ENCODE results near the gene TTLL5. TPM values are rescaled to one million over a fixed set of nuclear protein-coding genes. Genes with fewer than 3 reads are reported as not detected.
A peak's percentile ranks its signal among the peaks of the same experiment; 100 is the strongest.
"Not testable (repeated sequence)": the region's sequence is repeated elsewhere in the genome, so short reads cannot be mapped to it uniquely, and the experiment has no call there.

The TTLL5 gene
- total RNA-seq, 1 donor from 2014 or later: 12.2 TPM

DNA sequence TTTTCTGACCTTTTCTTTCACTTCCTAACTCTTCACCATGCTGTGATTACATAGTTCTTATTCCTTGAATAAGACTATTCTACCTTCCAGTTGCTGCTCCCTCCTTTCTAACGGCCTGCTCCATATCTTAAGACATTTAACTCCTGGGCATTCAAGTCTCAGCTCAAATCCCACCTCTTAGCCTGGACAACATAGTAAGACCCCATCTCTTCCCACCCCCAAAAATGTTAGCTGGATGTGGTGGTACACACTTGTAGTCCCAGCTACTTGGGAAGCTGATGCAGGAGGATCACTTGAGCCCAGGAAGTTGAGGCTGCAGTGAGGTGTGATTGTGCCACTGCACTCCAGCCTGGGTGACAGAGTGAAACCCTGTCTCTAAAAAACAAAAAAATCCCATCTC, 11.3 kb upstream of the TTLL5 start:
- DNase-seq (ENCODE audit: low read depth): no peak

DNA sequence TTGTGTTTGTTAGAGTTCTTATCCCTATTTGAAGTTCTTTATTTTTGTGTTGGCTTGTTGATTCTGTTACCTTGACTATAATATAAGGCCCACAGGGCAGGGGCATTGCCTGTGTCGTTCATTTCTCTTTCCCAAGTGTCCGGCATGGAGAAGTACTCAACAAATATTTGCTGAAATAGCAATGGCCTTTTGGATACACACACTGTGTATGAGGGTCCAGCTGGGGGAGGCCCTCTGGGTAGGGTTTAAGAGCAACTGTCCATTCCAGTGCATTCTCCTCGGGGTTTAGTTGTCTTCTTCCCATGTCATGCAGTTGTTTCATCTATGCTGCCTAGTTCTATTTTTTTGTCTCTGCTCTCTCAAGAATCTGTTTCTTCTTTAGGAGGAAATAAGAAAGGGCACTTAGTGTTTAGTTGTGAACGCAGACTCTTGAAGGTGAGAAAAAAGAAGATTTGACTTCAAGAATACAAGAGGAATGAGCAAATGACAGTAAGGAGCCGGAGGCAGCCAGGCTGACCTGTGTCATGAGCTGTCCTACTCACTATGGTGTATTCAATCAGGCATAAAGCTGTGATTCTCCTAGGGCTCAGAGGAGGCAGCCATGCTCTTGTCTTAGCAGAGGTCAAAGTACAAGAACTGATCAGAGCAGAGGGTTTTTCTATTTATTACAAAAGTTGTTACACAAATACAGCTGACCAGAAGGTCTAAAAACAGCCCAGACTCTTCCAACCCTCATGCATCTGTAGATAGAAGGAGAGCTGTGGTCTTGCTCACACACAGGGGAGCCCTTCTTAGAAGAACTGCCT, 10.6 kb upstream of the TTLL5 start:
- DNase-seq (ENCODE audit: low read depth): peak; percentile 23

- DNase-seq (ENCODE audit: low read depth): no peak
Observed at GRCh38 chr14:75653563-75653962, 7.5 kb upstream of the TTLL5 start.

DNA sequence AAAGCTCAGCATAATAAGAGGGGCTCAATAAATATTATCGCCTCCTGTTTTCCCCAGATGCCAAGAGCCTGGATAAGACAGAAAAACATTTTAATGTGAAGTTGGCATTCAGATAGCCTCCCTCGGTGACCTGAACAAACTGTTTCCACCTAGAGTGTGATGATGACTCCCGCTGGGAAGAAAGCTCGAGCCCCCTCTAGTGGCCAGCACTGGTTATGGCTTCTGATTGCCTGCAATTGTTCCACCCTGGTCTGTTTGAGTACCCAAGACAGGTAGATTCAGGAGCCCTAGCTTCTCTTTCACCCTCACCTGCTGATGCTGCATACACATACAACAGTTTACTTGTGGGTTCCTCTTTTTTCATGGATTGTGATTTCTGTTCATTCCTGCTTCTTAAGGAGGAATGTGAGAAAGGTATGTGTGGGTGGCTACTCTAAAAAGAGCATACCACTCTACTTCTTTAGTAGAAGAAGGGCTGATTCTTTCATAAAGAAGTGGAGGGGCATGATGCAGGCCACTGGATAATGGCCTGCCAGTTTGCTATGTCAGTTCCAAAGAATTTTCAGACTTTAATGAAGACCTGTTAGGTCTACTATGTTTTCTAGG, 6.8 kb upstream of the TTLL5 start:
- peak; percentile 80 for DNase-seq (ENCODE audit: low read depth)

DNA sequence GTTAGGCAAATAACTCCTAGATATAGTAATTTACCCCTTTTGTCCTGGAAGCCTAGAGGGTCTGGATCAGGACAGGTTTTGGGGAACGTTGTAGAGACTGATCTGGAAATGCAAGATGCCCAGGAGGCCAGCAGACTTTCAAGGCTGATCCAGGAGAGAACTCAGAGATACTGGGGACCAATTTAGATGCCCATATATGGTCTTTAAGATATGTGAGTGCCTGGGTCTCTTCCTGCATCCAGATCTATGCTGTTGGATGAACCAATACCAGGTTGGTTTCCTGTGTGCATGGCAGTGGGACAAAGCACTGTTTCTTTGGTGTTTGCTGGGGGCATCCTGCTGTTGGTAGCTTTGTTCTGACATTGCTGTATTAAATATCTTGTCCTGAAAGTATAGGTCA, 5.8 kb upstream of the TTLL5 start:
- DNase-seq (ENCODE audit: low read depth): no peak

DNA sequence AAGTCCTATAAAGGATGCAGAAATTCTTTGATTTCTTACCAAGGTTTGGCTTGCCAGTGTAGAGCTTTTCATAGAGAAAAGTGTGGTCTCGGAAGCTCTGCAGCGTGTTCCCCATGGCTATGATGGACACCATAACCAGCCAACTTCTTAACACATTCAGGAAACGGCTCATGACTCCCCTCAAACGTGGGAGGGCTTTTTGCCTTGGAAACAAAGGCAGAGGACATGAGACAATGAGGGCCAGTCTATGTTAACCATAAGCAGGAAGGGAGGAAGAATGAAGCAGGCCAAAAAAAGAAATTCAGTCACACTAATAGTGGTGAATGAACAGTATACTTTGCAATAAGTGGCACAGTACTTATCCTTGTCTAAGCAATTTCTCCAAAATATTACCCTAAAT, 3.7 kb upstream of the TTLL5 start:
- no peak for DNase-seq (ENCODE audit: low read depth)

- no peak for DNase-seq (ENCODE audit: low read depth)
Observed at GRCh38 chr14:75658957-75659356, 2.1 kb upstream of the TTLL5 start.

DNA sequence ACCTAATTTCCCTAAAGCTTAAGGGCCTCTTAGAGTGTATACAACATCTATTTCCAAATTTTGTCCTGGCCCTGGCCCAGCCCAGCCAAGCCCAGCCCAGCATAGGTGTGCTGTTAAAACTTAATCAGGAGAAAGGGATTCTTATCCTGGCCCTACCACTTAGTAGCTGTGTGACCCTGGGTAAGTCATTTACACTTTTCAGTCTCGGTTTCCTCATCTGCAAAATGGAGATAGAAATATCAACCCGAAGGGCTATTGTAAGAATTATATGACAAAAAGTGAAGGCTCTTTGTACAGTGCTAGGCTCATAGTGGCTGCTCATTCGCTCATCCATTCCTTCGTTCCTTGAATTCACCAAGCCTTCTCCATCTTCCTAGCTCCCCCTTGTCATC, 812 bp upstream of the TTLL5 start:
- DNase-seq (ENCODE audit: low read depth): no peak

- DNase-seq (ENCODE audit: low read depth): no peak
Observed at GRCh38 chr14:75661499-75661814, 411 bp downstream of the TTLL5 start.

DNA sequence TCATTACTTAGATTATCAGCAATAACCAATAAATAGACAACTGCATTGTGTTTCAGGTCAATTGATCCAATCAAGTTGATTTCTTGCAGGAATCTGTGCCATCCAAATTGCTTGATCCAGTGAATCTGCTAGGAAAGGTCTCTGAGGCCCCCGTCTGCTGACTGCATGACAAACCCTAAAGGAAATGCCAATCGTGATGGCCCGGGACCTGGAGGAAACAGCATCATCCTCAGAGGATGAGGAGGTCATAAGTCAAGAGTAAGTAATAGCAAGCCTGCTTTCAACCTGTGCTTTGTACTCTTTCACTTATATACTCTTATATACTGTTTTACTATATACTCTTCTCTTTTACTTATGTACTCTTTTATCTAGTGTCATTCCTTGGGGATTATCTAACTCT, 1.9 kb downstream of the TTLL5 start:
- no peak for DNase-seq (ENCODE audit: low read depth)

DNA sequence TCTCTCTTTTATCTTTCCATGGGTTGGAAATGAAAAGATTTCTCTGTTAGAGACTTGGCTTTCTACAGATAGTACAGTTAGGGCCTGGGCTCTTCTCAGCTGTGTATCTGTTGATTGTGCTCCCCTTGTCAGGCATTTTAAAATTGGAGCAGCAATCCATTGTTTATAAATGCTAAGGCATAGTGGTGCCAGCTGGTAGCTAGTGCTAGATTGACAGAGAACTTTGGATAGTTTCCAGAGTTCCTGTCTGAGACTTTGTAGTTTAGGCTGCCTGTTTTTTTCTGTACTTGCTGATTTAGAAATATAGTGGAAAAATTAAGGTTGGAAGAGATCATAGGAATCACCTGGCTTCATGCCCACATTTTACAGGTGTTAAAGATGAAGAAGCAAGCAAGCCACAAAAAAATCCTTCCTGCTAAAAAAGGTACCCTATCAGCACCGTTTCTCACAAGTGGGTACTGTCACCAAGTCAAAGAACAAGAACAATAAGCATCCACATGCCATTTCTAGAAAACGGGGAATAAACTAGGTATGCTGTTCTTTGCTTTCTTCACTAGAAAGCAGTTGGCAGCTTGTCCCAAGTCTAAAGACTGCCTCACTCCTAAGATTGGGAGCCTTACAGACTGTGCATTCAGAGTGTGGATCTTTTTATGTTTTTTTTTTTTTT, 6.2 kb downstream of the TTLL5 start:
- DNase-seq (ENCODE audit: low read depth): peak; percentile 63

- DNase-seq (ENCODE audit: low read depth): no peak
Observed at GRCh38 chr14:75672605-75673192, 11.7 kb downstream of the TTLL5 start.

GRCh38 chr14:75673345-75674035, 12.4 kb downstream of the TTLL5 start:
- no peak for DNase-seq (ENCODE audit: low read depth)

GRCh38 chr14:75675265-75675960, 14.4 kb downstream of the TTLL5 start:
- no peak for DNase-seq (ENCODE audit: low read depth)

- no peak for DNase-seq (ENCODE audit: low read depth)
Observed at GRCh38 chr14:75685910-75686309, 24.9 kb downstream of the TTLL5 start.

DNA sequence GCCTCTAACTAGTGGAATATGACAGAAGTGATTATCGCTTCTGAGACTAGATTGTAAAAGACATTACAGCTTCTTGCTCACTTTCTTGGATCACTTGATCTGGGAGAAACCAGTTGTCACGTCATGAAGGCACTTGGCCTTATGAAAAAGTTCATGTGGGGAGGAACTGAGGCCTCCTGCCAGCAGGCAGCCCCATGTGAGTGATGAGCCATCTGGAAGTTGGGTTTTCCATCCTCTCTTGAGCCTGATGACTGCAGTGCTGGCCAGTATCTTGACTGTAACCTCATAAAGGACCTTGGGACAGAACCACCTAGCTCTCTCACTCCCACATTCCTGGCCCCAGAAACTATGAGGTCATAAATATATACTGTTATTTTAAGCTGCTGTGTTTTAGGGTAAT, 28.0 kb downstream of the TTLL5 start:
- DNase-seq (ENCODE audit: low read depth): peak; percentile 34

GRCh38 chr14:75690010-75690409, 29.0 kb downstream of the TTLL5 start:
- no peak for DNase-seq (ENCODE audit: low read depth)

GRCh38 chr14:75695025-75695424, 34.0 kb downstream of the TTLL5 start:
- not testable (repeated sequence) for DNase-seq (ENCODE audit: low read depth)

DNA sequence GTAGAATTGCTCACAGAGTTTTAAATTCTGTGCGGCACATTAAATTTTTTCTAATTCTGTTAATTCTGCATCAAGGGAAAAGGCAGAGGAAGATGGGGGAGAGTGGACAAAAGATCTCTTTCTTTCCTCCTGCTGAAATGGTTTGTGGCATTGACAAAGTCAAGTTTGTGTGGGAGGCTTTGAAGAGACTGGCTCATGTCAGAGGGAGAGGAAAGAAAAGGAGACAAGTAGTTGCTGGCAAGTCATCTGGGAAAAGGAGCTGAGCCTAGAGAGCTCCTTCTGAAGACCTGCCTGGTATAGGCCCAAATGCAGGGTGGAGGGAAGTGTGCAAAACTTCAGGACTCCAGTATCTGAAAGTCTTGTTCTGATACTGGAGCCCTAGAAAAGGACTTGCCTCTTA, 36.3 kb downstream of the TTLL5 start:
- DNase-seq (ENCODE audit: low read depth): no peak

DNA sequence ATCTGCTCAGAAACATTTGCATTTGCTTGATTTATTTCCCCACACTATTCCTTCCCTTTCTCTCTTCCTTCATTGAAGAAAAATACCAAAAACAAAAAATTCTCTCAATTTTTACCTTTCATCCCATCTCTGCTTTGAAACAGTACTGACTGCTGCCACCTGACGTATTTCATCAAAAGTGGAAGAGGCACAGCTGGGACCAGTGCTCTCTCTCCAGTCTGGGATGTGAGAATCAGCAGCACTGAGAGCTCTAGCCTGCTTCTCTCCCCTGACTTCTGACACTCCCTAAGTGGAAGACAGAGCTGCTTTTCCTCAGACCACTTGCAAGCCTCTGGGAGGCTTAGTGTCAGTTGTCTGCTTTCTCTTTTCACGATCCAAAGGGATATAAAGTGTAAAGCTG, 36.9 kb downstream of the TTLL5 start:
- DNase-seq (ENCODE audit: low read depth): peak; percentile 46

GRCh38 chr14:75699331-75699730, 38.3 kb downstream of the TTLL5 start:
- DNase-seq (ENCODE audit: low read depth): no peak
